Hematopoietic multipotent progenitor cell treated with erythropoietin and hydrocortisone succinate and interleukin-3 and kit ligand, for 17 days (in vitro differentiated cells): Measurements from ENCODE around the gene NFYA.
"Not testable (repeated sequence)": the region's sequence is repeated elsewhere in the genome, so short reads cannot be mapped to it uniquely, and the experiment has no call there.

Experiments
- DNase-seq: peaks from one replicate; pipeline ENCODE4 v3.0.0-alpha.2; 2015; ENCODE audit warnings: low spot score

NFYA gene

DNA sequence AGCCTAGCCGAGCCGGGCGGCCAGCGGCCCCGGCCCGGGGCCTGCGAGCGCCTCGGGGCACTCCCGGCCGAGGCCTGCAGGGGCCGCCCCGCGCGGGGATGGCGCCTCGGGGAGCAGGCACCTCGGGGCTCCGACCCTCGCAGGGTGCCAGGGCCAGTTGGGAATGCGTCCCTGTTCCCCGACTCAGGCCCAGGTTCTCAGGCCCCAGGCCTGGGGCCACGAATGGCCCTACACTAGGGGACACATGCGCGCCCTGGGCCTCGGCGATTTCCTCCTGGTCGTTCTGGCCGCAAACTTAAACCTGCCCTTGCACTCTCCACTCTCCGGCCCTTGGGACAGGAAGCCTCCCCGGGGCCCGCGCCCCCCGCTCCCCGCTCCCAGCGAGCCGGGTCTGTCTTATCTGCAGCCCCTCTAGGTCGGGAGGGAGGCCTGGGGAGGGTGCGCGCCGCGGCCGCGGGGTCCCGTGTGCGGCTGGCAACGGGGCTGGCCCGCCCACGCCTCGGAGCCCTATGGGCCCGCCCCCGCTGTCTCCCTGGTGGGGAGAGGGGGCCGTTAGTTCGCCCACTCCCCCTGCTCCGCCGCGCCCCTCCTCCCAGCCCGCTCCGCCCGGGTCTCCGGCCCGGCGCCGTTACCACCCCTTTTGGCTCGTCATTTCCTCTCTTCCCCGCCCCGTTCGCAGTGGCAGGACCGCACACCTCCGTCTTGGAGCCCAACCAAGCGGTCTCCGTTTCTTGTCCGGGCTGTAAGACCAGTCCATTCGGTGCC lies 611 bp downstream of the NFYA start:
- DNase-seq, result peak; percentile 77

DNA sequence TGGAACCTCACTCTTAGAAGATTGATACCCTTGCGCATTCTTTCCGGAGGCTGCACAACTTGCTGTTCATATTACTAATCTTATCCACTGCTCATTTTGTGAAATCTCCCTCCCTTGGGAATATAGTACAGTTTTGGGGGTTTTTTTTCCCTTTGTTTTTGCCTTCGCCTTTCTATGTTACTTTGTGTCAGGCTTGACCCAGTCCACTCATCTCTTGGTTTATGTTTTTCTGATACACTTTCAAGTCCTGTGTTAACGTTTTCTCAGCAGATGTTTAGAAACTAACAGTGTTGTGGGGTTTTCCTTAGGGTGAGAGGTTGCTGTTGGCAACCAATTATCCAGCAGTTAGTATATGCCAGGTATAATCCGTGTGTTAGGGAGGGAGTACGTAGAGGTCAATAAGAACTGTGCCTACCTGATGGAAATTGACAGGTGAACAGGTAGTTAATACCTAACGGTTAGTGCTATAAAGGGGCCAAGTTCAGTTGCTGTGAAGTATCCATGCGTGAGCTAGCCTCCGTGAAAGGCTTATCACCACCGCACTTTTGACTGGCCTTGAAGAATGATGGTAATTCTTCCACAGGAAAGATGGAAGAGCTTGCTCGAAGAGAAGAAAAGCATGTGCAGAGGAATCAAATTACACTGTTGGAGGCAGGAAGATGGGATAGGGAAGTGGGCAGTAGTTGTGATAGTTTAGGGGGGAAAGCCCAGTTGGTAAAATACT lies 1.4 kb downstream of the NFYA start:
- DNase-seq, result no peak

GRCh38 chr6:41074692-41075436 lies 2.1 kb downstream of the NFYA start:
- DNase-seq, result no peak

DNA sequence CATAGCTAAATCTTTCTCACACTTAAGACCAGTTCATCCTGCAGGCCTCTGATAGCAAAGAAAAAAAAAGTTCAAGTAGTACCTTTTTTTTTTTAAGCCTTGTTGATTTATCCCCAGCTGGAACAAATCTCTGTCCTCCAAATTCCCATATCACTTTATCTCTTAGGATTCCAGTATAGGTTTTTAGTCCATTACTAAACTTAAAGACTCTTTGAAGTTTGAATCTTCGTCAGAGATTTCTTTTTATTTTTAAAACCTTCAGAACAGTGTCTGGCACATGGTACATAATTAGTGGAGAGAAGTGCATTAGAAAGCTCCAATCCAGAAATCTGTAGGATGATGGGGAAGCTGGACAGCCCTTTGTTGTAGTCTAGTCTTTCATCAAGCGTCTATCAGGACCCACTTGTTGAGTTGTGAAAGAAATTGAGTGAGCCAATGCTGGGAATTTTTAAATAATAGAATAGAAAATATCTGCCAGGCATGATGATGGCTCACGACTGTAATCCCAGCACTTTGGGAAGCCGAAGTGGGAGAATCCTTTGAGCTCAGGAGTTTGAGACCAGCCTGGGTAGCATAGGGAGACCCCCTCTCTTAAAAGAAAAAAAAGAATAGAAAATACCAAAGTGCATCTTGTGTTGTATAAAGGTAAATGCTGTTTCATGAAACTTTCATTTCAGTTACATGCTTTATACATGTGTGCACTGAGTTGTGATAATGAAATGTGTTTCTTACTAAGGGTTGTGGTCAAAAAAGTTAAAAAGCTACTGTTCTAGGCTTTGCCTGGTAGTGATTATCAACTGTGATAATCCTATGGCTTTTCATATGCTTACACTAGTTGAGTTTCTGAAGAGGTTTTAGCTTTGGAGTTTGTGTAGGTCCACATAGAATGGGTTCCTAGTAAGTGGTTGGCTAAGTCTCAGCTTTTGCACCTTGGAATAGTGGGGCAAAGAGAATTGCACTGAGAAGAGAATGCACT lies 3.2 kb downstream of the NFYA start:
- no peak for DNase-seq

DNA sequence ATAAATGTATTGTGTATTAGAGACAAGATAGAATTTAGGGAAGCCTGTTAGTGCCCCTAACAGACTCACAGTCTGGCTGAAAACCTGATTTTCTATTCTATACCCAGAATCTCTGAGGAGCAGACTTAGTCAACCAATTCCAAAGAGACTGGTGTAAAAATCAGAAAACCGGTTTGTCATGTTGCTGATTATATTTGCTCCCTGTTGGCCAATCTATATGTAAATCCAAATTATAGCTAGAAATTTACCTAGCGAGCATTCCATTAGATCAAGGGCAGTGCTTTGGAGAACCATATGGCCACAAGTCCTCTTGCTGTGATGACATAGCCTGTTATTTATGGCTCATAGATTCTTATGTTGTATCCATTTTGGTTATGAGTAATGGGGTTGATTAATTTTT lies 4.8 kb downstream of the NFYA start:
- DNase-seq, result no peak

GRCh38 chr6:41078101-41078500 lies 5.3 kb downstream of the NFYA start:
- DNase-seq, result no peak

DNA sequence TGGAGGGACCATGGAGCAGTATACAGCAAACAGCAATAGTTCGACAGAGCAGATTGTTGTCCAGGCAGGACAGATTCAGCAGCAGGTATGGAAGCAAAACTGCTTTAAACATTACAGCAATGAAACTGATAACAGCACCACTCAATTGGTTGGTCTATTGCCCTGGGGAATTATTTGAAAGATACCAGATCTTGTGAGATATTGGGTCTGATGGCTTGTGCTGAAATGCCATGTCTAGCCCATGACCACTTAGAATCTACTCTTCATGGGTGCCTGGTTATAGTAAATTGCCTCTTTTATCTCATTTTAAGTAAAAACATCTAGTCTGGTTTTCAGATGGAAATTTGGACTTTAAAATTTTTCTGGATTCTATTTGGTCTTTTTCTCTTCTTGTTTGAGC lies 6.3 kb downstream of the NFYA start:
- no peak for DNase-seq

- no peak for DNase-seq
Measured at GRCh38 chr6:41080621-41081020, 7.8 kb downstream of the NFYA start.

DNA sequence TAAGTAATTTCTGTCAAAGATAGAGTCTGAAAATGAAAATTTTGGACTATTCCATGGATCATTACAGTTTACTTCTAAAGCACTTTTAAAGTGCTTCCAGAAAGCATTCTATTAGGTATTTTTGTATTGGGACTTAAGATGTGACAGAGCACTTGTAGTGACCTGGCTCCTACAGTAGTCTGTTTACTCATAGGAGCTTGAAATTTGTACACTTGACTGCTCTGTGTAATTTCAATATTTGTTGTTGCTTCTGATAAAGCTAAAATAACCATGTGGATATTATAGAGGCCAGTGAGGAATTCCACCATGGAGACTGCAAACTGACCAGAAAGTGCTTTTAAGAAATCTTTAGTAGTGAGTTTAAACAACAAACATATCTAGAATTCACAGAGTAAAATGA lies 10.3 kb downstream of the NFYA start:
- DNase-seq, result no peak

DNA sequence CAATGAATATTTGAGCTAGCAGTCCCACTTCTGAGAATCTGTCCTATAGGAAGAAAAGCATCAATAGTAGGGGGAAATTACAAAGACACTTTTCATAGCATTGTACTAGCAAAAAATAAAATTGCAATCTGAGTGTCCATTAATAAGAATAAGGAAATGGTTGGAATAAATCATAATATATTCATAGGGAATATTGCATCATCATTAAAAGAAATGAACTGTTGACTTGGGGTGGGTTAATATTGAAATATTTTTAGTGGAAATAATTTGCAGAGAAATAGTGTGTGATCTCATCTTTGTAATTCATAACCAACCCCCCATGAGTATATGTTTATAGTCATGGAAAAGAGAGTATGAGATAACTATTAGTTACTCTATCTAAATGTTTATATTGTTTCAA lies 12.4 kb downstream of the NFYA start:
- DNase-seq, result no peak

- DNase-seq, result no peak
Measured at GRCh38 chr6:41088451-41088850, 15.7 kb downstream of the NFYA start.

GRCh38 chr6:41090841-41091761 lies 18.3 kb downstream of the NFYA start:
- DNase-seq, result no peak

DNA sequence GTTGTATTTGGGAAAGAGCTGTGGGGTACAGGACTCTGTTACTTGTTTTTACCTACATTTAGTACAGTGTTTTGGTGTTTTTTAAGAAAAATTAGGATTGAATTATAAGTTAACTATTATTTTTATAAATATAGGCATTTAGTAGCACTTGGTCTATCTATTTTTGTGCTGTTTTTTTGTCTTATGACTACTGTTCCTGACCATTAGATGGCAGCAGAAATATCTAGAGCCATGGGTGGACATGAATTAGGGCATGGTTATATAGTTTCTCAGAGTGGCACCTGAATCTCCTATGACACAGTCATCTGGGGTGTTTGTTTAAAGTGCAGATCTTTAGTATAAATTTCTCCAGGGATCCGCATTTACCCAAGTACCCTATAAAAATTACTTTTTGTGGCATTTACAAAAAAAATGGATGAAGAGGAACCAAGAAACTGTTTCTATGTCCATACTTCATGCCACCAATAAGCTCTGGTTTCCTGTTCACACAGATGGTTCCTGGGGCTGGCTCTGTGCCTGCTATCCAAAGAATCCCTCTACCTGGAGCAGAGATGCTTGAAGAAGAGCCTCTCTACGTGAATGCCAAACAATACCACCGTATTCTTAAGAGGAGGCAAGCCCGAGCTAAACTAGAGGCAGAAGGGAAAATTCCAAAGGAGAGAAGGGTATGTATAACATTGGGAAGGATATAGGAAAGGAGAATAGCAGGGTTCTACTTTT lies 19.8 kb downstream of the NFYA start:
- no peak for DNase-seq

GRCh38 chr6:41093729-41094128 lies 21.0 kb downstream of the NFYA start:
- no peak for DNase-seq

- DNase-seq, result no peak
Measured at GRCh38 chr6:41097467-41098090, 24.8 kb downstream of the NFYA start.

- no peak for DNase-seq
Measured at GRCh38 chr6:41098366-41098765, 25.6 kb downstream of the NFYA start.

GRCh38 chr6:41100871-41101287 lies 28.1 kb downstream of the NFYA start:
- DNase-seq, result no peak

DNA sequence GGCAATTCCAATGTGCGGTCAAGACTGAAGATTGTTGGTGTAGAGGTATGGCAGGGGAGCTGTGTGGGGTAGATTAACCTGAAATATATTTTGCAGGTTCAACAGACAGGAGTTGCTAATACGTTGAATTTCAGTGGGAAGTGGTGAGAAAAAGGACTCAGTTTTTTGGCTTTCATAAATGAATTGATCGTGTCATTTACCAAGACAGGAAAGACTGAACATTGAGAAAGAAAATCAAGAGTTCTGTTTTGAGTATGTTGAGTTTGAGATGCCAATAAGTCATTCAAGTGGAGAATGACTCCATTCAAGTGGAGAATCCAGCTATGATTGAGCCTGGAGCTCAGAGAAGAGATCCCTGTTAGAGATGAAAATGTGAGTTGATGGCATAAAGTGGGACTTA lies 31.1 kb downstream of the NFYA start:
- no peak for DNase-seq

- no peak for DNase-seq
Measured at GRCh38 chr6:41111017-41111416, 38.2 kb downstream of the NFYA start.

DNA sequence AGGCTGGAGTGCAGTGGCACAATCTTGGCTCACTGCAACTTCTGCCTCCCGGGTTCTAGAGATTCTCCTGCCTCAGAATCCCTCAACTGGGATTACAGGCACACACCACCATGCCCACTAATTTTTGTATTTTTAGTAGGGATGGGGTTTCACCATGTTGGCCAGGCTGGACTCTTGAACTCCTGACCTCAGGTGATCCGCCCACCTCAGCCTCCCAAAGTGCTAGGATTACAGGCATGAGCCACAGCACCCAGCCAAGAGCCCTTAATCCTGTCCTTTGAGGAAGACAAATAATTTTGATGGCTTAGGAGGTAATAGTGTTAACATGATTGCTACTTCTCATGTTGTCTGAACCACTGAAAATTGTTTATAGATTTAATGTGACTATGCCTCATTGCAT lies 42.3 kb downstream of the NFYA start:
- DNase-seq, result not testable (repeated sequence)
